Esophagus (tissue), 2 donors: ENCODE results near the gene NKD2. TPM values are rescaled to one million over a fixed set of nuclear protein-coding genes. Genes with fewer than 3 reads are reported as not detected.
"Not testable (repeated sequence)": the region's sequence is repeated elsewhere in the genome, so short reads cannot be mapped to it uniquely, and the experiment has no call there.

Experiments
- H3K27ac ChIP-seq, 2 donors: one replicate each; pipeline ENCODE4 v1.5.1; 2013; ENCODE audit warnings: low read depth in 2 of 2, mild to moderate bottlenecking in 2 of 2, inconsistent platforms in 1 of 2, low read length in 1 of 2, moderate library complexity in 1 of 2
- H3K27me3 ChIP-seq, 2 donors: one replicate each; pipeline ENCODE4 v1.6.1; 2013; ENCODE audit warnings: low read length in 2 of 2, control low read depth in 1 of 2, mild to moderate bottlenecking in 1 of 2; ENCODE audit not compliant: insufficient read depth in 2 of 2, control insufficient read depth in 1 of 2
- H3K36me3 ChIP-seq, 2 donors: one replicate each; pipeline ENCODE4 v1.6.1; 2013; ENCODE audit warnings: low read length in 1 of 2; ENCODE audit not compliant: control insufficient read depth in 2 of 2, insufficient read depth in 2 of 2
- H3K4me1 ChIP-seq, 2 donors: one replicate each; pipeline ENCODE4 v1.6.1; 2013; ENCODE audit warnings: low read length in 1 of 2; ENCODE audit not compliant: control insufficient read depth in 2 of 2, insufficient read depth in 2 of 2
- H3K4me3 ChIP-seq, 2 donors: one replicate each; pipeline ENCODE4 v1.5.1; 2013; ENCODE audit warnings: low read length in 2 of 2, mild to moderate bottlenecking in 2 of 2, low read depth in 1 of 2, moderate library complexity in 1 of 2
- H3K9me3 ChIP-seq, 2 donors: one replicate each; pipeline ENCODE4 v1.6.1; 2013; ENCODE audit warnings: mild to moderate bottlenecking in 2 of 2, low read depth in 1 of 2, low read length in 1 of 2, moderate library complexity in 1 of 2; ENCODE audit not compliant: control insufficient read depth in 2 of 2, insufficient read depth in 1 of 2
- WGBS, 2 donors: extraction: QIAGEN DNeasy Blood & Tissue Kit; methylation state at CpG; one replicate each; pipeline ENCODE4 v1.1.7; 2013; 5-methylcytosine and 5-hydroxymethylcytosine counted together
- polyA plus RNA-seq, 2 donors: library from polyadenylated mRNA; stranded (reverse); fragments of 200-250 nt; gene quantifications; one replicate each; pipeline ENCODE4 v1.2.3, GENCODE V29; 2013
- donor health status: healthy with polysubstance abuse.
- donor health status: Bipolar disorder and iron deficiency.

NKD2 gene
- polyA plus RNA-seq, 2 donors: 4.2 to 4.5 TPM

- Histone ChIP-seq H3K4me1 (no peaks in the 10 kb centered on the region), H3K27ac (no peak overlapping the region), H3K9me3 (no peaks in the 10 kb centered on the region), H3K36me3 (peaks cover 3 to 30% of the 10 kb centered on the region in 2 donors), H3K27me3 (no peaks in the 10 kb centered on the region), H3K4me3 (no peak overlapping the region)
- whole genome bisulfite sequencing, 2 donors: 94 to 95% methylated on average over 23 of the region's 23 CpGs
These were observed 70.2 kb downstream of the NKD2 start for GRCh38 chr5:1078851-1079250.

GRCh38 chr5:1079486-1079885 lies 70.9 kb downstream of the NKD2 start:
- Histone ChIP-seq H3K4me1 (no peaks in the 10 kb centered on the region), H3K36me3 (peaks cover 3 to 27% of the 10 kb centered on the region in 2 donors), H3K4me3 (no peak overlapping the region), H3K27ac (no peak overlapping the region), H3K27me3 (no peaks in the 10 kb centered on the region), H3K9me3 (no peaks in the 10 kb centered on the region)
- WGBS, 2 donors: 94 to 95% methylated on average over 18 of the region's 18 CpGs

- Histone ChIP-seq H3K4me3 (no peak overlapping the region), H3K27me3 (no peaks in the 10 kb centered on the region), H3K9me3 (no peaks in the 10 kb centered on the region), H3K36me3 (peaks cover 3 to 28% of the 10 kb centered on the region in 2 donors), H3K27ac (no peak overlapping the region), H3K4me1 (no peaks in the 10 kb centered on the region)
- 91 to 96% methylated on average over 22 to 30 of the region's 35 CpGs for WGBS, 2 donors
These were observed 71.4 kb downstream of the NKD2 start for GRCh38 chr5:1079961-1080360.

DNA sequence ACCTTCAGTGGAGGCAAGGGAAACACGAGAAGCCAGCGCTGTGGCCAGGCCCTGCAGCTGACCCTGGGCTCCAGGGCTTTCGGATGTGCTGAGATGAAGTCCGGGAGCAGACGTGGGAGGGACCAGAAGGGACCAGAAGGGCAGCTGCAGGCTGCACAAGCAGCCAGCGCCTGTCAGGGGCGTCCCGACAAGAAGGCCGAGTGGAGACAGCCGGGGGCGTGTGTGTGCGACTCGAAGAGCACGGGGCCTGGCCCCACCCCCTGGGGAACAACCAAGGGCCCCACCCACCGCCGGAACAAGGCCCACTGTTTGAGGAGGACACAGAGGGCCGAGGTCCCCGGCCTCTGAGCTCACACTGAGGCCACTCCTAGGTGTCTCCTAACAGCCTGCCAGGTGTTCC lies 71.8 kb downstream of the NKD2 start:
- Histone ChIP-seq H3K9me3 (no peaks in the 10 kb centered on the region), H3K36me3 (peaks cover 3 to 31% of the 10 kb centered on the region in 2 donors), H3K27ac (no peak overlapping the region), H3K27me3 (no peaks in the 10 kb centered on the region), H3K4me3 (no peak overlapping the region), H3K4me1 (no peaks in the 10 kb centered on the region)
- 68 to 76% methylated on average over 18 of the region's 18 CpGs for WGBS, 2 donors

- Histone ChIP-seq H3K4me3 (no peak overlapping the region), H3K36me3 (peaks cover 0 to 31% of the 10 kb centered on the region in 2 donors), H3K9me3 (no peaks in the 10 kb centered on the region), H3K27me3 (no peaks in the 10 kb centered on the region), H3K4me1 (no peaks in the 10 kb centered on the region), H3K27ac (no peak overlapping the region)
- 87% methylated on average over 25 to 26 of the region's 26 CpGs for WGBS, 2 donors
These were observed 72.9 kb downstream of the NKD2 start for GRCh38 chr5:1081519-1081918.

GRCh38 chr5:1083026-1083425 lies 74.4 kb downstream of the NKD2 start:
- H3K36me3 ChIP-seq: peaks cover 0 to 29% of the 10 kb centered on the region in 2 donors
- WGBS, 2 donors: 82 to 85% methylated on average over 15 of the region's 15 CpGs
- H3K9me3 ChIP-seq, H3K4me1 ChIP-seq, H3K27me3 ChIP-seq, H3K4me3 ChIP-seq, H3K27ac ChIP-seq: not testable (repeated sequence)

DNA sequence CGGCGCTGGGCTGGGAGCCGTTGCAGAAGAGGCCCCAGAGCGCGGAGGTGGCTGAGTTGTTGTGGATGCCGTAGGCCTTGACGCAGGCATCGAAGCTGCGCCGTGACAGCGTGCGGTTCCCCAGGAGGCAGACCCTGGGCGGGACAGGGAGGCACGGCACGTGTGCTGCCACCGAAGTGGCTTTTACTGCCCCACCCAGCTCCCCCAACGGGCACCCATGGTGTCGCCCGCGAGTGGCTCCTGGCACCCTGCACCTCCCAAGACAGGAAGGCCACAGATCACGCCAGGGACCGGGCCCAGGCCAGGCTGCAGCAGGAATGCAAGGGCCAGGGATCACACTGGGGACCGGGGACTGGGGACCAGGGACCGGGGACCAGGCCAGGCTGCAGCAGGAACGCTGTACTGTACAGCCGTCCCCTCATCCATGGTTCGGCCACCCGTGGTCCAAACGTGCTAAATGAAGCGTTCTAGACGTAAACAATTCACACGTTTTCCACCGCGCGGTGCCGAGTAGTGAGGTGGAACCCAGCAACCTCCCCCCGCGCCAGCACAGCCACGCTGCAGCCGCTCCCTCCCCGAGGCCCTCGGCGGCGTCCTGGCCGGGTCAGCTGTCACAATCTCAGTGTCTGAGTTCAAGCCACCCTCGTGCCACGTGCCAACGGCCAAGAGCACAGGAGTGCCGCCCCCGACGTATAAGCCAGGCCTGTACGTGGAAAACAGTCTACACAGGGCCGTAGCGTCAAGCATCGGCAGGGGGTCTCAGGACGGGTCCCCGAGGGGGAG lies 75.4 kb downstream of the NKD2 start:
- Histone ChIP-seq H3K36me3 (peaks cover 0 to 26% of the 10 kb centered on the region in 2 donors), H3K27me3 (no peaks in the 10 kb centered on the region), H3K9me3 (no peaks in the 10 kb centered on the region), H3K4me1 (no peaks in the 10 kb centered on the region), H3K27ac (no peak overlapping the region), H3K4me3 (no peak overlapping the region)
- 93% methylated on average over 57 of the region's 57 CpGs for WGBS, 2 donors

DNA sequence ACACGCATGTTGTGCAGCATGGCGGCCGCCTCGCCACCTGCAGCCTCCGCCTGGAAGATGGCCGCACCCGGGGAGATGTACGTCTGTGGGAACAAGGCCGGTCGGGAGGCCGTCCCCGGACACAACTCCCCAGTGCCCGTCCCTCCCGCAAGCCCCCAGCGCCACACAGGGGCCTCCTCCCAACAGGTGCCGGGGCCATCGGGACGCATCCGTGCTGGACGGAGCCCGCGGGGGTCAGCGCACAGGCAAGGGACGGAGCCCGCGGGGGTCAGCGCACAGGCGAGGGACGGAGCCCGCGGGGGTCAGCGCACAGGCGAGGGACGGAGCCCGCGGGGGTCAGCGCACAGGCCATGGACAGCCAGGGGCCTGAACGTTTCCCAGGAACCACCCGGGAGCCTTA lies 76.8 kb downstream of the NKD2 start:
- Histone ChIP-seq H3K4me1 (no peaks in the 10 kb centered on the region), H3K27me3 (no peaks in the 10 kb centered on the region), H3K9me3 (no peaks in the 10 kb centered on the region), H3K27ac (no peak overlapping the region), H3K36me3 (peaks cover 0 to 24% of the 10 kb centered on the region in 2 donors), H3K4me3 (no peak overlapping the region)
- 94 to 96% methylated on average over 39 of the region's 39 CpGs for WGBS, 2 donors

- peaks cover 0 to 24% of the 10 kb centered on the region in 2 donors for H3K36me3 ChIP-seq
These were observed 77.5 kb downstream of the NKD2 start for GRCh38 chr5:1086137-1086536.

DNA sequence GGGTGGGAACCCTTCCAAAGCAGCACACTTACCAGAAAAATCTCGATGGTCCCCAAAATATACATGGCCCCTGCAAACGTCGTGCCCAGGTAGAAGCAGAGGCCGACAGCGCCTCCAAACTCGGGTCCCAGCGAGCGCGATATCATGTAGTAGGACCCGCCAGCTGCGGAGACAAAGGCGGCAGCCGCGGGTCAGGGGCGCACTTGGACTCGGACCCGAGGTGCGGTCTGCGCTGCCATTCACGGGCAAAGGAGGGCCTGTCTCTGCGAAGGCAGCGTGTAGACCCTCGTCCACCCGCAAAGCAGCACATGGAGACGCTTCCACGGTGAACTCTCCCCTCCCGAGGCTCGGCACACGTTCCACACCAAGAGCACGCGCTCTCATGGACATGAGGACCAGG lies 78.3 kb downstream of the NKD2 start:
- no peaks in the 10 kb centered on the region for H3K27me3 ChIP-seq
- no peak overlapping the region for H3K4me3 ChIP-seq
- no peaks in the 10 kb centered on the region for H3K9me3 ChIP-seq
- WGBS, 2 donors: 94 to 96% methylated on average over 31 of the region's 31 CpGs
- H3K36me3 ChIP-seq: peaks cover 0 to 29% of the 10 kb centered on the region in 2 donors
- H3K27ac ChIP-seq: no peak overlapping the region
- H3K4me1 ChIP-seq: no peaks in the 10 kb centered on the region

More at GRCh38 chr5:1086137-1086536, 77.5 kb downstream of the NKD2 start:
- 89 to 90% methylated on average over 11 of the region's 11 CpGs for WGBS, 2 donors
- H3K27me3 ChIP-seq: no peaks in the 10 kb centered on the region
- H3K27ac ChIP-seq: no peak overlapping the region
- no peaks in the 10 kb centered on the region for H3K4me1 ChIP-seq
- H3K9me3 ChIP-seq: no peaks in the 10 kb centered on the region
- H3K4me3 ChIP-seq: no peak overlapping the region
